A204.1 (cell line): ENCODE data around the gene CRIP3.

Source experiments
- FAIRE-seq: peaks from 2 replicates; lab custom pipeline; 2012; peaks lifted over from hg19 to GRCh38; lab: Jason Lieb, UNC

The CRIP3 gene

GRCh38 chr6:43273707-43274106 lies 34.9 kb downstream of the CRIP3 start:
- FAIRE-seq = no peak

GRCh38 chr6:43271944-43272343 lies 36.7 kb downstream of the CRIP3 start:
- FAIRE-seq = no peak

GRCh38 chr6:43271103-43271815 lies 37.4 kb downstream of the CRIP3 start:
- no peak for FAIRE-seq

- FAIRE-seq = no peak
These were observed 39.2 kb downstream of the CRIP3 start for GRCh38 chr6:43269273-43270007.

- FAIRE-seq = no peak
These were observed 39.8 kb downstream of the CRIP3 start for GRCh38 chr6:43268782-43269272.

- FAIRE-seq = no peak
These were observed 40.3 kb downstream of the CRIP3 start for GRCh38 chr6:43268355-43268700.

GRCh38 chr6:43267619-43268354 lies 40.8 kb downstream of the CRIP3 start:
- no peak for FAIRE-seq

- FAIRE-seq = no peak
These were observed 43.1 kb downstream of the CRIP3 start for GRCh38 chr6:43265564-43265963.

- no peak for FAIRE-seq
These were observed 44.0 kb downstream of the CRIP3 start for GRCh38 chr6:43264599-43265145.

- FAIRE-seq = no peak
These were observed 45.1 kb downstream of the CRIP3 start for GRCh38 chr6:43263314-43264178.

GRCh38 chr6:43262780-43263313 lies 45.8 kb downstream of the CRIP3 start:
- no peak for FAIRE-seq

GRCh38 chr6:43262000-43262779 lies 46.4 kb downstream of the CRIP3 start:
- FAIRE-seq = no peak

- FAIRE-seq = no peak
These were observed 47.4 kb downstream of the CRIP3 start for GRCh38 chr6:43261198-43261597.

- no peak for FAIRE-seq
These were observed 47.8 kb downstream of the CRIP3 start for GRCh38 chr6:43260791-43261190.

- FAIRE-seq = no peak
These were observed 49.6 kb downstream of the CRIP3 start for GRCh38 chr6:43258807-43259686.

- FAIRE-seq = no peak
These were observed 50.4 kb downstream of the CRIP3 start for GRCh38 chr6:43258180-43258579.

GRCh38 chr6:43257367-43258145 lies 51.1 kb downstream of the CRIP3 start:
- FAIRE-seq = no peak

- no peak for FAIRE-seq
These were observed 51.8 kb downstream of the CRIP3 start for GRCh38 chr6:43256670-43257366.
